ENCODE data around the gene CAPZA2.

GRCh38 chr7:116854132-116854531 lies 8.3 kb upstream of the CAPZA2 start:
- TF ChIP-seq CTCF (IDR thresholded peaks at IDR 0.05) (no peak), POLR2A (IDR thresholded peaks at IDR 0.05) (no peak)

All from heart left ventricle (tissue), 13 donors.